Iris pigment epithelial cell (primary cell): Measurements from ENCODE around the gene INPP5A.

Experiments
- DNase-seq: peaks from one replicate; pipeline ENCODE4 v3.0.0-alpha.2; 2011; ENCODE audit warnings: low read depth

Gene INPP5A

GRCh38 chr10:132745971-132746370 lies 208.4 kb downstream of the INPP5A start:
- DNase-seq = no peak

GRCh38 chr10:132746386-132746785 lies 208.8 kb downstream of the INPP5A start:
- no peak for DNase-seq

GRCh38 chr10:132746801-132747625 lies 209.4 kb downstream of the INPP5A start:
- no peak for DNase-seq

- no peak for DNase-seq
These were observed 210.5 kb downstream of the INPP5A start for GRCh38 chr10:132748135-132748534.

GRCh38 chr10:132748545-132749370 lies 211.2 kb downstream of the INPP5A start:
- DNase-seq = no peak

DNA sequence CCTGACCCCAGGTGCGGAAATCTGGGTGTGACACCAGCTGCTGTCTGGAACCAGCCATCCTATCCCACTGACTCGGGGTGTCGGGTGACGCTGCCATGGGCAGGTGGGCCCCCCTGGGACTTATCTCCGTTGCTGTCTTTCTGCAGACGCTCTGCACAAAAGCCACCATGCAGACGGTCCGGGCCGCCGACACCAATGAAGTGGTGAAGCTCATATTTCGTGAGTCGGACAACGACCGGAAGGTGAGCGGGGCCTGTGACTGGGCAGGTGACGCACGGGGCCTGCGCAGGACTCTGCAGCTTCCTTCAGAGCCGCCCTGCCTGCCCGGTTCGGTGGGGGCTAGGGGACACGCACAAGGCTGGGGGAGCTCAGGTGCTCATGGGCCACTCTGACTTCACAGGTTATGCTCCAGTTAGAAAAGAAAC lies 211.8 kb downstream of the INPP5A start:
- no peak for DNase-seq

DNA sequence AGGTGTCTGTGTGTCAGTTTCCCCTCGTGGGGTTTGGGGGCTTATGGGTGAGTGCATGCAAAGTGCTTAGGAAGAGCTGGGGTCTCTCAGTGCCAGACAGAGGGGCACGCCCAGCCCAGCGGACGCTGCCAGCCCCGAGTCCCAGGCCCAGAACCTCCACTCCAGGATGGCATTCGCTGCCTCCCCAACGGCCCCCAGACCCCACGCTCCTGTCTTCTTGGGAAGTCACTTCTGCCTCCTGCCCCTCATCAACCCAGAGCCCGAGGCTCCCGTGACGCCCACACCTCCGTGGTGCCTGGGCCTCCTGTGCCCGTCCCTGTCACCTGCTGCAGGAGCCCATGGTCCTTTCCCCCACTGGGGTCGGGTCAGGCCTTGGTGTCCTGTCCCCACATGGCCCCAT lies 213.3 kb downstream of the INPP5A start:
- DNase-seq = no peak

GRCh38 chr10:132752378-132752777 lies 214.8 kb downstream of the INPP5A start:
- no peak for DNase-seq

GRCh38 chr10:132752961-132753360 lies 215.4 kb downstream of the INPP5A start:
- DNase-seq = no peak

DNA sequence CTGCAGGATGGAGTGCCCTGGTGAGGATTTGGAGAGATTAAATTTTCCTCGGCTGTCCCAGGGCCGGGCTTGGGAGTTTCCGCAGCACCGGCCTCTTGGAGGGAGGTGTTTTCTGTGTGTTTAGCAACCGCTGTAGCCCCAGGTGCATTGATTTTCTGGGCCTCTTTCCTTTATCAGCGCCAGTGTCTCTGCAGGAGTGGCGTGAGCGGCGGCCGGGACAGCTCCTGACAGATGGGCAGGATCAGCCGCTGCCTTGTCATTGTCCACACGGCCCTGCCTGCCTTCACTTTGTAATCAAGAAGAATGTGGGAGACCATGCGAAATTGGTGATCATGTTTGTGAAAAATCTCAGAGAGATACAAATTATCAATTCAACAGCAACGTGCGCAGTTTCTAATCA lies 216.0 kb downstream of the INPP5A start:
- no peak for DNase-seq

- DNase-seq = no peak
These were observed 216.5 kb downstream of the INPP5A start for GRCh38 chr10:132754071-132754470.

- DNase-seq = no peak
These were observed 217.7 kb downstream of the INPP5A start for GRCh38 chr10:132755166-132755711.

DNA sequence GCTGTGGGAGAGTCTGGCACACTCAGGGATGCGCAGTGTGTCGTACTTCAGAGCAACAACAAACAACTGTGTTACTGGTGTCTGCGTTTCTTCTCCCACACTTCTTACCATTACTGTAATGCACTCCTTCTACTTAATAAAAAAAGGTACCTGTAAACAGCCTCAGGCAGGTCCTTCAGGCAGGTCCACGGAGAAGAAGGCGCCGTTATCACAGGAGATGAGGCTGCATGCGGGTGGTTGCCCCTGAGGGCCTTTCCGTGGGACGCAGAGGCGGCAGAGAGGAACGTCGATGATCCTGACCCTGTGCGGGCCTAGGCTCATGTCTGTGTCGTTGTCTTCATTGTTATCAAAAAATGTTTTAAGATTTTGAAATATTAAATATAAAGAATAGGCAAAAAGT lies 219.0 kb downstream of the INPP5A start:
- no peak for DNase-seq

GRCh38 chr10:132757171-132757570 lies 219.6 kb downstream of the INPP5A start:
- no peak for DNase-seq

GRCh38 chr10:132758865-132759264 lies 221.3 kb downstream of the INPP5A start:
- DNase-seq = no peak

GRCh38 chr10:132761395-132762060 lies 223.9 kb downstream of the INPP5A start:
- DNase-seq = no peak

DNA sequence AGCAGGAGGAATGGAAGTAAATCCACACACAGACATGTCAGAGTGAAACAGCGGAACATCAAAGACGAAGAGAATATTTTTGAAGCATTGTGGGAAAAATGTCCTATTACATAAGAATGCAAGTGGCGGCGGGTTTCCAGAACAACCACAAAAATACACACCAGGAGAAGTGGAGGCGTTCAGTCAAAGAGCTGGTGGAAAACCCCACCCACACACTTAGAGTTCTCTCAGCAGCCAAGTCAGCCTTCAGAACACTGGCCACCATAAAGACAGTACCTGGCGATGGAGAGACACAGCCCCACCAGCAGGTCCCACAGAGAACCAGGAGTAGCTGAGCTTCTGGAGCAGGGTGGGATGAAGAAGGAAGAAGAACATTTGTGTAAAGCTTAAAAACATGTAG lies 224.7 kb downstream of the INPP5A start:
- no peak for DNase-seq

DNA sequence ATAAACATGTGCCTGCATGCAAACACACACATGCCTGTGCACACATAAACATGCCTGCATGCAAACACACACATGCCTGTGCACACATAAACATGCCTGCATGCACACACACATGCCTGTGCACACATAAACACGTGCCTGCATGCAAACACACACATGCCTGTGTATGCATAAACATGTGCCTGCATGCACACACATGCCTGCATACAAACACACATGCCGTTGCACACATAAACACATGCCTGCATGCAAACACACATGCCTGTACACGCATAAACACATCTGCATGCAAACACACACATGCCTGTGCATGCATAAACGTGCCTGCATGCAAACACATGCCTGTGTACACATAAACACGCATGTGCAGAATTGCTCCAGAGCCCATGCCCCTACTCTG lies 226.0 kb downstream of the INPP5A start:
- DNase-seq = no peak

DNA sequence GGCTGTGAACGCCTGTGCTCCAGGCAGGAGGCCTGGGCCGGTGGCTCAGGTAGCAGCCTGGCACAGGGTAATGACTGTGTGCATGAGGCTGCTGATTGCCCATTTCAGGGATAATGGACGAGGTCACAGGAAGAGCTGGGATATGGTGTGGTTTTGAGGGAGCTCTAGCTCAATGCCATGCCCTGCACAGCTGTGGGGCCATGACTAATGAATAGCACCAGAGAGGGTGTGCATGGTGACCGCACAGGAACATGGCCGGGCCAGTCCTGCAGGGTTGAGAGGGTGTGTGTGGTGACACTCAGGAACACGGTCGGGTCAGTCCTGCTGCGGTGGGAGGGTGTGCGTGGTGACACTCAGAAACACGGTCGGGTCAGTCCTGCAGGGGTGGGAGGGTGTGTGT lies 226.5 kb downstream of the INPP5A start:
- DNase-seq = no peak

DNA sequence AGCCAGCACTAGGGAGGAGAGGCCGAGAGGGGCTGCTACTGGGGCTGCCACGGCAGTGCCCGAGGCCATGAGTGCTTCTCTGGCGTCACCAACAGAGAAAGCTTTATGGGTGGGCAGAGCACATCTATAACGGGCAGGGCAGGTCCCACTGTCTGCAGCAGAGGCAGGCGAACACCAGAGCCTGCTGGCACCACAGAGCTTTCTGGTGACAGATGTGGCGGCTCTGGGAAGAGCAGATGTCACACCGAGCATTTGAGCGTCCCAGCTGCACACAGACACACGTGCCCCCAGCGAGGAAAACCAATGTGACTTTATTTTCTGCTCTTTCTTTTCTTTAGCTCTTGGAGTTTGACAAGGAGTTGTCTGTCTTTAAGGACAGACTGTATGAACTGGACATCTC lies 227.8 kb downstream of the INPP5A start:
- no peak for DNase-seq

DNA sequence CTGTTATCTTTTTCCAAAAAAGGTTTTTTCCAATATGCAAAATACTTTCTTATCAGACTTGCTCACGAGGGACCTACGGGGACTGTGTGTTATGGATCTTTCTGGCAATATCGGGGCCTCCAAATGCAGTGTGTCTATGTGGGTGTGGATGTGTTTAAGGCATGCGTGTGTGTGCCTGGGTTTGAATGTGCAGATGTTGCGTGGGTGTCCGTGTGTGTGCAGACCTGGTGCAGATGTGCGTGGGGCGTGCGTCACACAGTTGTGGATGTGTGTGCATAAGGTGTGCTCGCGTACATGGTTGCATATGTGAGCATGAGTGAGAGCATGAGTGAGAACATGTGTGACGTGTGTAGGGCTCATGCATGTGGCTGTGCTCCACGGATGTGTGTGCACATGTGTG lies 228.7 kb downstream of the INPP5A start:
- DNase-seq = no peak
